Measurements from ENCODE around the gene MACF1. TPM values are rescaled to one million over a fixed set of nuclear protein-coding genes. Genes with fewer than 3 reads are reported as not detected.

The MACF1 gene
- total and polyA plus RNA-seq, 2 of the 13 experiments (the other 11 are each of a cell fraction or from before 2014, with no cell fraction given): 36.7 to 65.4 TPM

GRCh38 chr1:39441797-39442196, 237.3 kb downstream of the MACF1 start:
- CTCF ChIA-PET (ENCODE audit: low intra/inter-chr PET ratio, low total read pairs): no interaction called here
- ATAC-seq: no peak
- Histone ChIP-seq H2AFZ (ENCODE audit: low read length) (no peak overlapping the region), H3K4me3 (replicated peaks in 1 of 3; ENCODE audit: insufficient read depth in 1 of 3, low read depth in 2 of 3, low read length in 3 of 3) (no peak overlapping the region), H3K27ac (ENCODE audit: extremely low read length, insufficient read depth, low read length) (no peak overlapping the region), H3K79me2 (ENCODE audit: insufficient read depth, low read length) (no peaks in the 10 kb centered on the region), H3K4me1 (ENCODE audit: insufficient read depth, low read length) (no peaks in the 10 kb centered on the region), H3K9ac (ENCODE audit: insufficient read depth, low read depth, low read length) (no peak overlapping the region), H3K9me3 (ENCODE audit: low read length) (no peaks in the 10 kb centered on the region), H4K20me1 (ENCODE audit: insufficient read depth, low read length) (no peaks in the 10 kb centered on the region; the same call in 1 of the 2 replicates), H3K27me3 (ENCODE audit: control insufficient read depth in 1 of 2, insufficient read depth in 2 of 2, low read length in 2 of 2) (no peaks in the 10 kb centered on the region), H3K36me3 (replicated peaks in 1 of 2; ENCODE audit: control insufficient read depth in 1 of 2, insufficient read depth in 2 of 2, low read length in 2 of 2) (peaks cover 43 to 78% of the 10 kb centered on the region in 2 experiments), H3K4me2 (ENCODE audit: low read depth, low read length) (no peak overlapping the region)
- DNase-seq (ENCODE audit: low spot score): no peak
- no TSS peak for BruUV-seq (replicated peaks)
- in situ Hi-C loops (cut with HindIII; ENCODE audit: extremely low pct_ligation_motif_present, low pct_unique_long_range_greater_than_20kb): no loop called here
- POLR2A ChIA-PET: no interaction called here
- no peak for TF ChIP-seq GZF1 (CRISPR knock-in tag; IDR thresholded peaks at IDR 0.05)
- no peak for TF ChIP-seq HOXA3 (CRISPR knock-in tag; IDR thresholded peaks at IDR 0.05)
- TF ChIP-seq KDM1A (CRISPR knock-in tag; IDR thresholded peaks at IDR 0.05): no peak
- TF ChIP-seq ZMYM3 (CRISPR knock-in tag; IDR thresholded peaks at IDR 0.05): no peak
- TF ChIP-seq CC2D1A (CRISPR knock-in tag; IDR thresholded peaks at IDR 0.05): no peak
- TF ChIP-seq ZNF501 (CRISPR knock-in tag; IDR thresholded peaks at IDR 0.05): no peak
- TF ChIP-seq FLYWCH1 (CRISPR knock-in tag; IDR thresholded peaks at IDR 0.05): no peak
- no peak for TF ChIP-seq SRSF1 (optimal IDR thresholded peaks at IDR 0.05; ENCODE audit: low read depth, low read length)
- TF ChIP-seq ZNF274 (CRISPR knock-in tag; IDR thresholded peaks at IDR 0.05): no peak
- no peak for TF ChIP-seq KDM2A (CRISPR knock-in tag; IDR thresholded peaks at IDR 0.05; ENCODE audit: borderline replicate concordance, low read depth)
- no peak for FAIRE-seq
- intact Hi-C loops (cut with micrococcal nuclease; ENCODE audit: unreplicated experiment): no loop called here

GRCh38 chr1:39445573-39445972, 241.1 kb downstream of the MACF1 start:
- CTCF ChIA-PET (ENCODE audit: low intra/inter-chr PET ratio, low total read pairs): no interaction called here
- no TSS peak for BruUV-seq (replicated peaks)
- Histone ChIP-seq H3K27ac (ENCODE audit: extremely low read length, insufficient read depth, low read length) (no peak overlapping the region), H4K20me1 (ENCODE audit: insufficient read depth, low read length) (no peaks in the 10 kb centered on the region; the same call in 1 of the 2 replicates), H3K36me3 (replicated peaks in 1 of 2; ENCODE audit: control insufficient read depth in 1 of 2, insufficient read depth in 2 of 2, low read length in 2 of 2) (peaks cover 45 to 81% of the 10 kb centered on the region in 2 experiments), H3K4me2 (ENCODE audit: low read depth, low read length) (no peak overlapping the region), H3K27me3 (ENCODE audit: control insufficient read depth in 1 of 2, insufficient read depth in 2 of 2, low read length in 2 of 2) (no peaks in the 10 kb centered on the region), H3K4me3 (replicated peaks in 1 of 3; ENCODE audit: insufficient read depth in 1 of 3, low read depth in 2 of 3, low read length in 3 of 3) (no peak overlapping the region), H3K4me1 (ENCODE audit: insufficient read depth, low read length) (no peaks in the 10 kb centered on the region), H3K9ac (ENCODE audit: insufficient read depth, low read depth, low read length) (no peak overlapping the region), H2AFZ (ENCODE audit: low read length) (no peak overlapping the region), H3K79me2 (ENCODE audit: insufficient read depth, low read length) (no peaks in the 10 kb centered on the region), H3K9me3 (ENCODE audit: low read length) (no peaks in the 10 kb centered on the region)
- FAIRE-seq (no peak), DNase-seq (ENCODE audit: low spot score) (no peak), ATAC-seq (no peak)
- in situ Hi-C loops (cut with HindIII; ENCODE audit: extremely low pct_ligation_motif_present, low pct_unique_long_range_greater_than_20kb) (no loop called here), intact Hi-C loops (cut with micrococcal nuclease; ENCODE audit: unreplicated experiment) (no loop called here)
- WGBS (ENCODE audit: low lambda C conversion rate): 94% methylated on average over 2 of the region's 2 CpGs
- POLR2A ChIA-PET: no interaction called here
- TF ChIP-seq NR0B2 (CRISPR knock-in tag; IDR thresholded peaks at IDR 0.05): no peak
- TF ChIP-seq ZNF121 (CRISPR knock-in tag; IDR thresholded peaks at IDR 0.05): 0 out of 2 replicates have a peak, but pooled peaks have one; percentile 35

All from HepG2 (cell line).